SKM-1 (cell line): ENCODE results near the gene DAPK3.
A peak's percentile ranks its signal among the peaks of the same experiment; 100 is the strongest.
"Not testable (repeated sequence)": the region's sequence is repeated elsewhere in the genome, so short reads cannot be mapped to it uniquely, and the experiment has no call there.

Experiments
- DNase-seq: peaks from one replicate; lab custom pipeline; 2025; ENCODE audit not compliant: unreplicated experiment; lab: John Stamatoyannopoulos, UW

Gene DAPK3

DNA sequence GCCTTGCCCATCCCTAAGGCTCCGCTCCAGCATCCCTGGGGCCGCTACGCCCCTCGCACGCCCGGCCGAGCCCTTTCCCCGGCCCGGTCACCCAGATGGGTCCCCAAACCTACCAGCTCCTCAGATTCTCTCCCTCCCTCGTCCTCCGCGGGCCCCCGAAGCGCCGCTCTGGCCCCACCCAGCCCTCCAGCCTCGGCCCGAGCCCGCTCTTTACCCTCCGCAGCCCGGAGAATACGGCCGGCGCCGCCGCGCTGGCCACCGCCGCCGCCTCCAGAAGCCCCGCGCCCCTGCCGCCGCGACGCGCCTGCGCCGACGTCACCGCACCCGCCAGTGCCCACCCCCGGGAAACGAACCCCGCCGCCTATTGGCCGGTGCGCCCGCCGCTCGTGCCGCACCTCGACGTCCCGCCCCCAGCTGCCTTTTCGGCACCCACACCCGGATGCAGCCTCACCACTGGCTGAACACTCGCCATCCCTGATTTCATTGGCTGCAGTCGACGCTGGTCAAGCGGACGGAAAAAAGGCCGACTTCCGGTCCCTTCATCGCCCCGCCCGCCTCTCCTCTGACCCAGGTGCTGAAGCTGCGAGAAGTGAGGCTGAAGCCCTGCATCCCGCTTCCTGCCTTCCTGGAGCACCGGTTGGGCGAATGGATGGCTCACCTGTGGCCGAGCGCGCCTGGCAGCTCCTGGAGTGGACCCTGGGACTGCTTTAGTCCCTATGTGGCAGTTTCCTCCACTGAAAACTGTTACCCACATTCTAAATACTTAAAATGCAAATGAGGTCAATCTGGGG lies at the start of gene DAPK3:
Gene DAPK3 (minus strand): TSS at position 292 of the 791 bp plus-strand sequence. CDS start 1,364 bp downstream, outside the sequence.
- DNase-seq = peak; percentile 98

DNA sequence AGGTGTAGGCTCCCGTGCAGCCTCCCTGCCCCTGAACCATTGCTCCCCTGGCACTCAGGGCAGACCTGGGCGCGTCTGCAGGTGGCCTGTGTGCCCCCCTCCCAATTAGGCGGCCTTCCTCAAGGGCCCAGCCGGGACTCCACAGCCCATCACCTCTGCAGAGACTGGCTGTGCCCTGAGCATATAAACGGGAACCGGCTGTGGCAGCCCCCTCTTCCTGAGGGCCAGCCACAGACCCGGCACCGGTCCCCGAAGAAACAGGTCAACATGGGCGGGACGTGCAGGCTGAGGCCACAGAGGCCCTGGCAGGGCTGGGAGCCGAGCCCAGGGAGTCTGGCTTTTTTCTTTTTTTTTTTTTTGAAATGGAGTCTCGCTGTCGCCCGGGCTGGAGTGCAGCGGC lies 48.7 kb upstream of the DAPK3 start:
- no peak for DNase-seq

DNA sequence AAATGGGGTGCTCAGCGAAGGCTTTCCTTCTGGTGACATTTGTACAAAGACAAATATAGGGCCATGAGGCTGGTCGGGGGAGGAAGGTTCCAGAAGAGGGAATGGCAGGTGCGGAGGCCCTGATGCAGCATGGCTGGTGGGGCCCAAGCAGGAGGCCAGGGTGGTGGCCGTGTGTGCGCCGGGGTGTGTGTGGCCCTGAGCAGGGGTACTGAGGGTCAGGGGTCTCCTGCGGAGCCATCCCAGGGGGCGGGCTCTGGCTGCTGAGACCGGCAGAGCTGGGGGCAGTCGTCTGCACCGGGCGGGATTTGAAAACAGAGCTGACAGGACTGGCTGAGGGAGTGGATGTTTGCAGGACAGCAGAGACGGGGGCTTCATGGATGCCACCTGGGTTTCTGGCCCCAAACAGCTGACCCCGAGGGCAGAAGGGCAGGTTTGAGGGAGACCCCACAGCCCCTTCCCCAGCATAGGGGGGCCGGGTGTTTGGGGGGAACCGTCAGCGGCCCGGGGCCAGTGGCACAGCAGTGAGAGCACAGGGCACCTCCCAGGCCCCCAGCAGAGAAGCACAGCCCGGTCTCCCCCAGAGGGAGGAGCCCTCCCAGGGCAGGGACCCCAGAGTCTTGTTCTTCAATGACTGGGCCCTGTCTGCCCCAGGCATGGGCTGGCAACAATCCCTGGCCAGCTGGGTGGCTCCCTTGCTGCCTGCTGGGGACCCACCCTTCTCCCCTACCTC lies 48.0 kb upstream of the DAPK3 start:
- DNase-seq = no peak

DNA sequence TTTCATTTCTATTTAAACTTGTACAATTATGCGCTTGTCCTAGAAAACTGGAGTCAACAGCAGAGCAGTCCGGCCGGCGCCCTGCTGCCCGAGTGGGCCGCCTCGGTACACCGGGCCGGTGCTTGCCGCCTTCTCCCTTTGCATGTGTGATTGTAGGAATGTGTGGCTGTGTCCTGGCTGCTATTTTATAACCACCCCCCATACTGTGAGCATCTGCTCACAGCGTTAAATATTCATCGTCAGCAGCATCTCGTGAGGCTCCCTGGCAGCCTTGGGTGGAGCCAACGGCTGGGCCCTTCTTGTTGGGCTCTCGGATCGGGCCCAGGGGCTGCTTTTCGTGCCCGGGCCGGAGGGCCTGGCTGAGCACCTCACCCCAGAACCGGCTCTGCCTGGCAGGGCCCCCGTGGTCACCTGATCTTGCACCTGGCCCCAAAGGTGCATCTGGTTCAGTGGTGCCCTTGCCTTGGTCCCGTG lies 47.3 kb upstream of the DAPK3 start:
- DNase-seq = no peak

DNA sequence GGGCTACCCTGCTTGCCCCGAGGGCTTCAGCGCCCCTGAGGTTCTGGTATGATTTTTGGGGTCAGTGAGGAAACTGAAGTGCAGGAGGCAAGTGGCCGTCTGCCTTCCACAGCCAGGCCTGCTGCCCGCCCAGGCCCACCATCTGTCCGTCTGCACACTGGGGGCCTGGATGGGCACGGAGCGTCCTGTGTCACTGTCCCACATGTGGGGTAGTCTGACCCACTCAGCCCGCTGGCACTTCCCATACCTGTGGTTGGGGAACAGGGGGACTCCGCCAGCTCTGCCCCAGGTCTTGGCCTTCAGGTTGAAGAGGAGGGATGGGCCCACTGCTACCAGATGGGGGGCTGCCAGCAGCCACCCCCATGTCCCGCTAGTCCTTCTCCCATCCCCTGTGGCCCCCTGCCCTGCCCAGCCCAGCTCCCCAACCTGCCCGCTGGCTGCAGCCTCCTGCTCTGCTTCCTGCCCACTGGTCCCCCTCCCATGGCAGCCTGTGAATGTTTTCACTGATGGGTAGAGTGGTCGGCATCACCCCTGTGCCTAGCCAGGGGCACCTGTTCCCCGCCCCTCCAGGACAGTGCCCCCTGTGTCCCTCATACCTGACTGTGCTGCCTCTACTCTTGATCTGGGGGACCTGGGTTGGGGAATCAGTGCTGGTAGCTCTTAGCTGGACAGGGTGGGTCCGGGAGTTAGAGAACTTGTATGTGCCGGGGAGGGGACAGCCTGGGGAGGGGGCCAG lies 46.2 kb upstream of the DAPK3 start:
- DNase-seq = no peak

DNA sequence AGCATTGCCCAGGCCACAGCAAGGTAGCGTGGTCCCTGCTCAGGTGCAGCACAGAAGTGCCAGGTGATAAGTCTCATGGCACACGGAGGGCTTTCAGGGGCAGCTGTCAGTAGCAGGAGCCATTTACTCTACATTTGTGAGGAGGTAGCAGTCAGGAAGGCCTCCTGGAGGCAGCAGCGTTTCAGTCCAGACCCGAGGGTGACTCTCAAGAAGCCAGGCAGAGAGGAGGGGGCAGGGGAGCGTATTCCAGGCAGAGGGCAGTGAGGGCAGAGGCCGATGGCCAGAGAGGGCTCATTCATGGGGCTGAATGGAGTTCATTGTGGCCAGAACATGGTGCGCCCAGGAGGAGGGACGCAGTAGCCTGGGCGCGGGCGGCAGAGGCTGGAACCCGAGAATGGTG lies 45.6 kb upstream of the DAPK3 start:
- no peak for DNase-seq

DNA sequence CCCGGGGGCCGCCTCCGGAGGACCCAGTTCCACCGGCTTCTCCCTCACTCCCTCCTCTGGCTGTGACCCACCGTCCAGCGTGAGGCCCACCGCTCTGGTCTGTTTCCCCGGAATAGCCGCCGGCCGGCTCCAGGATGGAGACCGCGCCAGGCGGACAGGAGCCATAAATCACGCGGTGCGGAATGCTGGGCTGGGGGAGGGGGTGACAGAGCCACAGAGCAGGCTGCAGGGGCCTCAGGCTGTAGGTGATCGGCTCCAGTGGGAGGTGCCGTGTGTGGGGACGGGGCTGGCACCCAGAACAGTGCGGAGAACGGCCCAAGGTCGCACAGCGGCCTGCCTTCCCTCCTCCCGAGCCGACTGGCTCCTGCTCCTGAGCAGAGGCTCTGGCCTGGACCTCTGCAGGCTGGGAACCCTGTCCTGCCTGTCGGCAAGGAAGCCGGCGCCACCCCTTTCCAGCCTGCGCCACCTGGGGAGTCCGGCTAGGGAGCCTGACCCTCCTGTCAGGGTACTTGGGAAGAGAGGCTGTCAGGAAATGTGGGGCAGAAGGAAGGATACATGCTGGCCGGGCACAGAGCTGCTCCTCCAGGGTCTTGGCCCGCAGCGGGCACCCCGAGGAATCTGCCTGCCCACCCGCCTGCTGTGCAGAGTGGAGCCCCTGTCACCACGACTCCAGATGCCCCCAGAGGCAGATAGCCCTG lies 45.0 kb upstream of the DAPK3 start:
- DNase-seq = no peak

DNA sequence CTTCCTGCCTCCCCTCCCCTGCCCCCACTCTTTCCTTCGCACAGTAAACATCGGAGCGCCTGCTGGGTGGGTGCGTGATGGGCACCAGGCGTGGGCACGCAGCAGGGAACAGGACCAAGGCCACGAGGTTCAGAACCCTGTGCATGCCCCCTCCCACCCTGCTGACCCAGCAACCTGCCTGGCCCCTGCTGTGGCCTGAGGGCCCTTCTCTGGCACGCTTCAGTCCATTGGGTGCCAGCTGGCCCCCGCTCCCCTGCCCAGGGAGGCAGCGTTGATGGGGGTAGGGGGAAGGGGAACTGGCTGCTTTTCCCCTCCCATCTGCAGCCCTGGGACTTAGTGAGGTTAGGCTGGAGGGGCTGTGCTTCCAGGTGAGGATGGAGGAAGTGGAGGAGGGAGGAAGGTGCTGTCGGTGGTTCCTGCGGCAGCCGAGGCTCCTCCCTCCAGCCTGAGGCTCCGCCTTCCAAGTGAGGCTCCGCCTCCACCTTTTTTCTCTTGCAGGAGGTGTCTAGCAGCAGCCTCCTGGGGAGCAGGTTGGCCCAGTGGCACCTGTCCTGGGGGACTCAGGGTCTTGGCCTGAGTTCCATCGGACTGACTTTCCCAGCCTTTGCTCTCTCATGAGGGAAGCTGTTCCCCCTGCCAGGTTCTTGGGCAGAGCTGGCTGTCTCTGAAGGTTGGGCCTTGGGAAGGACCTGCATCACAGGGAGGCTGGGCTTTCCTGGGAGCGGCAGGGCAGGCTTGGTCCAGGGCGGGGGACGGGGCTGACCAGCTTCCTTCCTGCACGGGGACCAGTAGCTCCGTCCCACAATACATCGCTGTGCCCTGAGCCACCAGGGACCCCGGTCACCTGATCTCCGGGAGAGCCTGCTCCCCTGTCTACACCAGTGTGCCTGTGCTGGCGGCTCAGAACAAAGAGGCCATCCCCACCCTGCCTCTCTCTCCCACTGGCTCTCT lies 43.9 kb upstream of the DAPK3 start:
- DNase-seq = no peak

DNA sequence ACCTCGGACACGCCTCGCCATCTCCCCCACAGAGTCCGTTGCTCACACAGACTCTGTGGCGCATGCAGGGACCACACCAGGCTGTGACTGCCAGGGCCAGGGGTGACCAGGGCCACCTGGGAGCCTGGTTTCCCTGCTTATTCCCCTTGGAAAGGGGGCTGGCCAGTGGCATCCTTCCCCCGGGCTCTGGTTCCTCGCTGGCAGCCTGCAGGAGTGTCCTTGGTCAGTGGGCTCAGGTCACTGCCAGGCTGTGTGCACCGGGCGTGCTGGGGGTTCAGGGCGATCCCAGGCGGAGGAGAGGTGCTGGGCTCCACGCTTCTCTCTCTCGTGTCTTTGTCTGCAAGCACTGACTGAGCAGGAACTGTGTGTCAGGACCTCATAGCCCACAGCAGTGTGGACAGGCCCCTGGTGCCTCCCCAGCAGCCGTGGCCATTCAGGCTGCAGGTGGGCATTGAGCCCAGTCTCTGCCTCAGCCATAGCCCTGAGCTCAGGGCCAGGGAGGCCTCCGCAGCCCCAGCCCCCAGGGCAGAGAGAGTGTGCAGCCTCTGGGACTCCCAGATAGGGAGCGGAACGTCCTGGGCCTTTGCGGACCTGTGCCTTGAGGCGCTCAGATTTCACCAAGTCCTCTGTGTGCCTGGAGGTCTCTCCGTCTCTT lies 43.1 kb upstream of the DAPK3 start:
- no peak for DNase-seq

DNA sequence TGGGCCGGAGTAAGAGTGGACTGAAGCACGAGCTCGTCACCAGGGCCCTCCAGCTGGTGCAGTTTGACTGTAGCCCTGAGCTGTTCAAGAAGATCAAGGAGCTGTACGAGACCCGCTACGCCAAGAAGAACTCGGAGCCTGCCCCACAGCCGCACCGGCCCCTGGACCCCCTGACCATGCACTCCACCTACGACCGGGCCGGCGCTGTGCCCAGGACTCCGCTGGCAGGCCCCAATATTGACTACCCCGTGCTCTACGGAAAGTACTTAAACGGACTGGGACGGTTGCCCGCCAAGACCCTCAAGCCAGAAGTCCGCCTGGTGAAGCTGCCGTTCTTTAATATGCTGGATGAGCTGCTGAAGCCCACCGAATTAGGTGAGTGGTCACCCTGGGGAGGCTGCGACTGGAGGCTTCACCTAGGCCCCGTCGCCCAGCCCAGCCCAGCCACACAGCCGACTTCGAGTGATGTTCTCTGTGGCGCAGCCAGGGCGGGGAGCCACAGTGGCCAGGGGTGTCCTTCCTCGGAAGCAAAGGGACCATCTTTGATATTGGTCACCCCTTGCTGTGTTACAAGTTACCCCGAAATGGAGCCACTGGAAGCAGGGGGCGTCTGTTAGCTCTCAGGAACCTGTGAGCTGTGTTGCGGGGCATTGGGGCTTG lies 42.2 kb upstream of the DAPK3 start:
- DNase-seq = no peak

DNA sequence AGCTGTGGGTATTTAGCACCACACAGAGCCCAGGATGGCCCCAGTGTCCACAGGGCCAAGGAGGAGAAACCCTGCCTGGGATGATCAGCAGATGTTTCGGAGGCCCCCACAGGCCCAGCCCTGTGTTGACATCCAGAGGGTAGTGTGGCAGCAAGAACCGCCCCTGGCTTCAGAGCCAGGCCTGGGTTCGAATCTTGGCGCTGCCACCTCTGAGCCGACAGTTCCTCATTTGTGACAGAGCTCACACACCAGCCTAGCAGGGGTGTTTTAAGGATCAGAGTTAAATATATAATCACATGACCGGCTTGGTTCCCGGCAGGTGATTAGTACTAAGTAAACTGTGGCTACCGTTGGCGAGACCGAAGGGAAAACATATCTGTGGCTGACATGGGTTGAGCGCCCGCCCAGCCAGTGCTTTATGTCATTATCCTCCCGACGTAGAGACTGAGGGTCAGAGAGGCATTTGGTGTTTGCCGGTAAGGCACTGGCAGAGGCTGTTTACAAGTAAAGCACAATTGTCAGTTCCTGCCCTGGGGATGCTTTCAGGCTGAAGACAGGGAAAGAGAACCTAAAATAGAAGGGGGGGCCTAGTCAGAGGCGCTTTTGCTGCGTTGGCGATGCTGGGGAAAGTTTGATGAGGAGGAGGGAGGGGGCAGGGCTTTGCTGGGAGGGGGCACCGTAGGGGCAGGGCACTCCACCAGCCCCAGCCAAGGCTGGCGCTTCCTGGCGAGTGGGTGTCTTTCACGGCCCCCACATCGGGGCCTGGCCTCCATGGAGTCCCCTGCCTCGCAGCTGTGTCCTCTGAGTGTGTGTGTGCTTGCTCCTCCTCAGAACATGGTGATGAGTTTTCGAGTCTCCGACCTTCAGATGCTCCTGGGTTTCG lies 41.4 kb upstream of the DAPK3 start:
- no peak for DNase-seq

DNA sequence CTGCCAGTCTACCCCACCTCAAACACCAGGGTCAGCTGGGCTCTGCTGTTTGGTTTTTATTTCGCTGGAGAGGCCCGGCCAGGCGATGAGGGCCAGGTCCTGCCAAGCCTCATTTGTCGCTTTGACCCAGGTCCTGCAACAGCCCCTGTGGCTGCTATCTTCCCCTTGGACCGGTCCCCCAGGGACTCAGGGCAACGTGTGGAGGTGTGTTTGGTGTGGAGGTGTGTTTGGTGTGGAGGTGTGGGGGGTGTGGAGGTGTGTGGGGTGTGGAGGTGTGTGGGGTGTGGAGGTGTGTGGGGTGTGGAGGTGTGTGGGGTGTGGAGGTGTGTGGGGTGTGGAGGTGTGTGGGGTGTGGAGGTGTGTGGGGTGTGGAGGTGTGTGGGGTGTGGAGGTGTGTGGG lies 40.5 kb upstream of the DAPK3 start:
- DNase-seq = not testable (repeated sequence)

DNA sequence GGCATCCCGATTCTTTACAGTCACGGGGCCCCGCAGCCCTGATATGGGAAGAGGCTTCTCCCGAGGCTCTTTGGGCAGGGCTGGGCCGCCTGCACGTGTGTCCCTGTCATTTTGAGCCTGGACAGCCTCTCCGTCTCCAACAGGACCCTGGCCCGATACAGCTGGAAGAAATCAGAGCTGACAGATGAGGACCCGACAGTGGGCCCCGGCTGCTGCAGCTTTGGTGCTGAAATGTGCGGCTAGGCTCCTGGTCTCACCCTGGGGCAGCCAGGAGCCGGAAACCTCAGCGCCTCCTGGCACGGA lies 39.9 kb upstream of the DAPK3 start:
- DNase-seq = no peak

DNA sequence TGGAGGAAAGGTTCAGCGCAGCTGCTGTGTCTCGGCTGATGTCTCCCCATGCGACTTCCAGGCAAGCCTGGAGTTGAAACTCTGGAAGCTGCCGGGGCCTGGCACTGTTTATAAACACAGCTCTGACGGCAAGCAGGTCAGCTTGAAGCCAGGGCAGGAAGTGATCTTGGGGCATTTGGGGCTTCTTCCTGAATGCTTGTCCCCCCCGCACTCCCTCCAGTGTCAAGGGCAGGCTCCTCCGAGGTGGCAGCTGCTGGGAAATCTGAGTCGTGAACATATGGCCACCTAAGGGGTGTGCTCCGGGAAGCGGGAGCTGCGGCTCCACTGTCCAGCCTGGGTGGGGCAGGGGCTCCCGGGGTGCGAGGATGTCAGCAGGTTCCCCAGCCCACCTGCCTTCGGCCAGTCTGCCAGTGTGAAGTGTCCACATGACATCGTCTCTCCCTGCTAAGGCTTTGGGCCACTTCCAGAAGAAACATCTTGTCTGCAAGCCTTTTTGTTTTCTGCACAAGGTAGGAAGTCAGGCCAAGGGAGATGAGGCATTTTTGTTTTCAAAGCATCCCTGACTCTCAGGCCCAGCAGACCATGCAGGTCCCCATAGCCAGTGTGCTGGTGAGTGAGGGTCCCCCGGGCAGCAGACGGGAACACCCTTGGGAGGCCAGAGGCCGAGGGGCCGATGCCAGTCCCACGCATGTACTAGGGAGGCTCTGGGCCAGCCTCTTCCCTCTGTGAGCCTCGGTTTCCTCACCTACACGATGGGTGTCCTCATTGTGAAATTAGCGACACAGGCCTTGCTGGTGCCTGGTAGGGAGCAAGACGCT lies 39.3 kb upstream of the DAPK3 start:
- no peak for DNase-seq

DNA sequence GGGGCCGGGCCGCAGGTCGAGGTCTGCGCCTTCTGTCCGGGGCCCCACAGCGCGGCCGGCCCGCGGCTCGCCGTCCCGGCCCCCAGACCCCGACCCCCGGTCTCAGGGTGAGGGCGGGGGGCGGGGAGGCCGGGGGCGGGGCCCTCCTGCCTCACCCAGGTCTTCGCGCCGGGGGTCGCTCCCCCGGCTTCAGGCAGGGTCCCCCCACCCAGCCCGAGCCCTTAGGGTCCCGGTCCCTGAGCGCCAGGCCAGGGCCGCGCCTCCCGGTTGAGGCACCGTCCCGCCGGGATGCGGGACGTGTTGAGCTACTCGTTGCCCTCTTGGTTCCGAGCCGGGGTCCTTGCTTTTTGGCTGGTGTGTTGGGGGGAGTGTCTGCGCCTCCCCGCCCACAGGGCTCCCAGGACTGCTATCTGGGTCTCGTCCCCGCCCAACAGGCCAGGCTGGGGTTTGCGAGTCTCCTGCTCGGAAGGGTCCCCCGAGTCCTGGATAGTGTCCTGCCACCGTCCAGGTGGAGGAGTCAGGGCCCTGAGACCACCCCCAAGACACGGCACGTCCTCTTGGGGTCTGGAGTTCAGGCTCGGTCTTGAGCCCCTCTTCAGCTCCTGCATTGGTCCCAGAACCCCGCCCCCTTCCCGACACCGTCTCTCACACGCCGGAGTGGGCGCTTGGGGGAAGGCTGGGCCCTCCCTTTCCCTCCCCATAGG lies 37.1 kb upstream of the DAPK3 start:
- no peak for DNase-seq

DNA sequence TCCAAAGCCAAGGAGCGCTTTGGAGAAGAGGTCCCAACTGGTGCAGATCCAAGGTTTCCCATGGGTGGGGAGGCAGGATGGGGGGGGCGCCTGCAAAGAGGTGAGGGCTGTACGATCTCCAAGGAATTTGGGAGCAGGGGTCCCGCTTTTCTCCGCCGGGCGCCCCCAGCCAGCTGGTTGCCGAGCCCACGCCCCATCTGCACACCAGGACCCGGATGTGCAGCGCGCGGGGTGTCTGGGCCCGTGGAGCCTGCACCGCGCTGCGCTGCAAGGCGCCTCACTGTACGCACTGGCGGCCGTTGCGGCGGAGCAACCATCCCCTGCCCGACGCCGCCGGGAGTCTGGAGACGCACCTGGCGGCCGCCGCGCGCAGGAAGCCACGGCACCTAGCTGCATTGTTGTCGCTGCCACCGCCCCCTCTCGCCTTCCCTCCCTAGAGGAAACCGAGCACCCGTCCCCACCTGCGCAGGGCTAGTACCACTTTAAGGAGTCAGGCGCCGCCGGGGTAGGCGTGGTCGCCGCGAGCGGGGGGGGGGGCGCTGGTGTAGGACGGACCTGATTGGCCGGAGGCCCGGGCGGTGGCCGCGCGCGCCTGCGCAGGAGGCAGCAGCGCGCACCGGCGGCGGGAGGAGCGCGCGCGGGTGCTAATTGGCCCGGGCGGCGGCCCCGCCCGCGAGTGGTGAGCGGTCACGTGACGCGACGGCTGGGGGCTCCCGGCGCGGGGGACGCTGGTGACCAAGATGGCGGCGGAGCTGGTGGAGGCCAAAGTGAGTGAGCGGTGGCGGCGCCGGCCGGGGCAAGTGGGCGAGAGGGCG lies 36.3 kb upstream of the DAPK3 start, which contains the start of gene PIAS4:
Gene PIAS4 (plus strand): TSS at position 716 of the 815 bp plus-strand sequence. CDS start 25 bp downstream, at position 741.
- peak; percentile 89 for DNase-seq
